CD4-positive, alpha-beta T cell treated with Interferon gamma for 1 hour (primary cell): ENCODE data around the gene SULT1A2.
"Not testable (repeated sequence)": the region's sequence is repeated elsewhere in the genome, so short reads cannot be mapped to it uniquely, and the experiment has no call there.

ENCODE experiments used
- DNase-seq: peaks from one replicate; pipeline ENCODE4 v3.0.0-alpha.2; 2020

Gene SULT1A2

GRCh38 chr16:28596840-28597691 lies at the start of gene SULT1A2:
SULT1A2 (minus strand) TSS chr16:28597050; CDS start chr16:28595930, 1,120 bp downstream.
- no peak for DNase-seq

- not testable (repeated sequence) for DNase-seq
Measured at GRCh38 chr16:28639959-28640358, 43.1 kb upstream of the SULT1A2 start.

GRCh38 chr16:28638359-28638758 lies 41.5 kb upstream of the SULT1A2 start:
- not testable (repeated sequence) for DNase-seq

GRCh38 chr16:28637765-28638164 lies 40.9 kb upstream of the SULT1A2 start, which contains the start of gene NPIPB8:
NPIPB8 (plus strand) TSS chr16:28638065; CDS start chr16:28638361, 296 bp downstream.
- not testable (repeated sequence) for DNase-seq

GRCh38 chr16:28636093-28636823 lies 39.4 kb upstream of the SULT1A2 start:
- DNase-seq: not testable (repeated sequence)

- DNase-seq: not testable (repeated sequence)
Measured at GRCh38 chr16:28630905-28631304, 34.1 kb upstream of the SULT1A2 start.

- DNase-seq: peak; percentile 54
Measured at GRCh38 chr16:28623172-28623711, 26.4 kb upstream of the SULT1A2 start.

- not testable (repeated sequence) for DNase-seq
Measured at GRCh38 chr16:28622532-28623171, 25.8 kb upstream of the SULT1A2 start.

- DNase-seq: no peak
Measured at GRCh38 chr16:28621481-28622155, 24.8 kb upstream of the SULT1A2 start.

- DNase-seq: not testable (repeated sequence)
Measured at GRCh38 chr16:28620316-28620715, 23.5 kb upstream of the SULT1A2 start.

- no peak for DNase-seq
Measured at GRCh38 chr16:28617874-28618273, 21.0 kb upstream of the SULT1A2 start.

- no peak for DNase-seq
Measured at GRCh38 chr16:28616636-28617035, 19.8 kb upstream of the SULT1A2 start.

- DNase-seq: not testable (repeated sequence)
Measured at GRCh38 chr16:28616224-28616577, 19.4 kb upstream of the SULT1A2 start.

GRCh38 chr16:28615486-28616223 lies 18.8 kb upstream of the SULT1A2 start:
- peak; percentile 22 for DNase-seq

GRCh38 chr16:28614561-28614960 lies 17.7 kb upstream of the SULT1A2 start:
- not testable (repeated sequence) for DNase-seq

- not testable (repeated sequence) for DNase-seq
Measured at GRCh38 chr16:28613912-28614311, 17.1 kb upstream of the SULT1A2 start.

GRCh38 chr16:28612359-28613280 lies 15.8 kb upstream of the SULT1A2 start:
- DNase-seq: not testable (repeated sequence)

- no peak for DNase-seq
Measured at GRCh38 chr16:28610595-28611191, 13.8 kb upstream of the SULT1A2 start.

- DNase-seq: no peak
Measured at GRCh38 chr16:28609631-28610594, 13.1 kb upstream of the SULT1A2 start, which contains the start of gene SULT1A1. SULT1A1 (minus strand) TSS chr16:28610044; CDS start chr16:28608855, 1,189 bp downstream.
